Neural cell (in vitro differentiated cells): ENCODE measurements around the gene DEFB131B. TPM values are rescaled to one million over a fixed set of nuclear protein-coding genes. Genes with fewer than 3 reads are reported as not detected.
"Not testable (repeated sequence)": the region's sequence is repeated elsewhere in the genome, so short reads cannot be mapped to it uniquely, and the experiment has no call there.

Source experiments
- H2AFZ ChIP-seq: fragments of 200-600, 300-800 bp; sonication (generic), shearing (Covaris generic); 2 replicates; pipeline ENCODE4 v1.6.0; 2014; ENCODE audit warnings: low read depth, mild to moderate bottlenecking, antibody characterized with exemption, low read length, moderate library complexity
- H3F3A ChIP-seq: fragments of 200-600 bp; shearing (Covaris generic); 2 replicates; pipeline ENCODE4 v1.6.1; 2016; ENCODE audit warnings: mild to moderate bottlenecking, moderate library complexity, mixed read lengths, antibody characterized with exemption, low read length; ENCODE audit not compliant: insufficient read depth, poor library complexity, severe bottlenecking
- H3K27ac ChIP-seq: fragments of 200-600, 300-800 bp; sonication (generic), shearing (Covaris generic); 2 replicates; pipeline ENCODE4 v1.5.1; 2014; ENCODE audit warnings: mild to moderate bottlenecking, low read length, moderate library complexity
- H3K27me3 ChIP-seq: fragments of 300-800, 200-600 bp; sonication (generic), shearing (Covaris generic); 2 replicates; pipeline ENCODE4 v1.6.0; 2014; ENCODE audit warnings: mild to moderate bottlenecking, low read depth, low read length, moderate library complexity; ENCODE audit not compliant: insufficient read depth
- H3K36me3 ChIP-seq: fragments of 300-800, 200-600 bp; sonication (generic), shearing (Covaris generic); 2 replicates; pipeline ENCODE4 v1.5.1; 2014; ENCODE audit warnings: mild to moderate bottlenecking, antibody characterized with exemption, low read length, moderate library complexity; ENCODE audit not compliant: insufficient read depth
- H3K4me2 ChIP-seq: fragments of 300-800, 200-600 bp; sonication (generic), shearing (Covaris generic); 2 replicates; pipeline ENCODE4 v1.6.0; 2014; ENCODE audit warnings: mild to moderate bottlenecking, low read length
- H3K4me3 ChIP-seq: fragments of 300-800, 200-600 bp; sonication (generic), shearing (Covaris generic); 2 replicates; pipeline ENCODE4 v1.5.1; 2014; ENCODE audit warnings: mild to moderate bottlenecking, low read length, moderate library complexity
- H3K79me2 ChIP-seq: fragments of 200-600 bp; shearing (Covaris generic); replicated peaks from 2 replicates; pipeline ENCODE4 v1.6.0; 2014; ENCODE audit warnings: mild to moderate bottlenecking, low read length, moderate library complexity; ENCODE audit not compliant: insufficient read depth
- H3K9ac ChIP-seq: fragments of 300-800, 200-600 bp; sonication (generic), shearing (Covaris generic); 2 replicates; pipeline ENCODE4 v1.6.1; 2016; ENCODE audit warnings: mild to moderate bottlenecking, low read length, mixed read lengths
- H3K9me2 ChIP-seq: fragments of 200-600 bp; shearing (Covaris generic); 2 replicates; pipeline ENCODE4 v1.6.1; 2016; ENCODE audit warnings: mild to moderate bottlenecking, low read length, mixed read lengths; ENCODE audit not compliant: insufficient read depth
- H3K9me3 ChIP-seq: fragments of 200-600, 300-800 bp; sonication (generic), shearing (Covaris generic); 2 replicates; pipeline ENCODE4 v1.6.1; 2016; ENCODE audit warnings: mild to moderate bottlenecking, mixed run types, low read length, moderate library complexity, mixed read lengths
- H4K20me1 ChIP-seq: fragments of 200-600 bp; shearing (Covaris generic); 2 replicates; pipeline ENCODE4 v1.6.1; 2016; ENCODE audit warnings: mild to moderate bottlenecking, mixed run types; ENCODE audit not compliant: insufficient read depth
- CTCF ChIP-seq: fragments of 450-650 bp; IDR thresholded peaks from 2 replicates; pipeline ENCODE4 v1.5.1; 2014; ENCODE audit warnings: antibody characterized with exemption, mild to moderate bottlenecking, moderate library complexity; ENCODE audit not compliant: poor library complexity, severe bottlenecking
- polyA plus RNA-seq: library from polyadenylated mRNA; depleted of rRNA; stranded (reverse); fragments of >200 nt; gene quantifications from 2 replicates; pipeline ENCODE4 v1.2.3, GENCODE V29; 2014

DEFB131B gene
- polyA plus RNA-seq, 1 donor from 2014 or later: not detected

- H3K4me2 ChIP-seq, H3F3A ChIP-seq, H3K27ac ChIP-seq: not testable (repeated sequence)
These were observed 14.2 kb upstream of the DEFB131B start for GRCh38 chr11:71863978-71864627.

GRCh38 chr11:71867209-71867608 lies 11.0 kb upstream of the DEFB131B start:
- H3K27ac ChIP-seq, H3K36me3 ChIP-seq, H4K20me1 ChIP-seq, H3K9ac ChIP-seq, H2AFZ ChIP-seq, H3K4me3 ChIP-seq, H3K9me3 ChIP-seq, H3F3A ChIP-seq, H3K4me2 ChIP-seq, H3K27me3 ChIP-seq, H3K79me2 ChIP-seq, H3K9me2 ChIP-seq: not testable (repeated sequence)

More at GRCh38 chr11:71863978-71864627, 14.2 kb upstream of the DEFB131B start:
- H3K9me2 ChIP-seq, H3K79me2 ChIP-seq, H3K9ac ChIP-seq, H4K20me1 ChIP-seq, H3K9me3 ChIP-seq, H3K36me3 ChIP-seq, H3K27me3 ChIP-seq, H2AFZ ChIP-seq, H3K4me3 ChIP-seq: not testable (repeated sequence)
- TF ChIP-seq CTCF: peak; percentile 46

- not testable (repeated sequence) for H2AFZ ChIP-seq, H4K20me1 ChIP-seq, H3K79me2 ChIP-seq, H3K4me2 ChIP-seq, H3K4me3 ChIP-seq, H3F3A ChIP-seq, H3K9ac ChIP-seq, H3K9me2 ChIP-seq, H3K36me3 ChIP-seq, H3K27me3 ChIP-seq, H3K27ac ChIP-seq, H3K9me3 ChIP-seq
These were observed 8.3 kb upstream of the DEFB131B start for GRCh38 chr11:71869931-71870330.

- H3K9me3 ChIP-seq, H3K36me3 ChIP-seq: not testable (repeated sequence)
These were observed 7.6 kb upstream of the DEFB131B start for GRCh38 chr11:71870661-71871060.

GRCh38 chr11:71876262-71876661 lies 2.0 kb upstream of the DEFB131B start:
- H4K20me1 ChIP-seq, H3K36me3 ChIP-seq, H3K27me3 ChIP-seq, H3K27ac ChIP-seq, H3K4me2 ChIP-seq, H3K4me3 ChIP-seq, H2AFZ ChIP-seq, H3F3A ChIP-seq, H3K9me2 ChIP-seq, H3K79me2 ChIP-seq, H3K9ac ChIP-seq, H3K9me3 ChIP-seq: not testable (repeated sequence)

More at GRCh38 chr11:71870661-71871060, 7.6 kb upstream of the DEFB131B start:
- H4K20me1 ChIP-seq, H2AFZ ChIP-seq, H3K79me2 ChIP-seq, H3K27me3 ChIP-seq, H3K9ac ChIP-seq, H3K9me2 ChIP-seq, H3K27ac ChIP-seq, H3K4me2 ChIP-seq, H3K4me3 ChIP-seq, H3F3A ChIP-seq: not testable (repeated sequence)

- not testable (repeated sequence) for H3K9ac ChIP-seq, H3K36me3 ChIP-seq, H3K9me3 ChIP-seq, H3K4me2 ChIP-seq, H3K79me2 ChIP-seq, H2AFZ ChIP-seq, H3K27ac ChIP-seq, H3K4me3 ChIP-seq, H3F3A ChIP-seq, H3K27me3 ChIP-seq, H3K9me2 ChIP-seq, H4K20me1 ChIP-seq
These were observed 7.6 kb downstream of the DEFB131B start for GRCh38 chr11:71885806-71886205.

GRCh38 chr11:71888335-71889010 lies 10.2 kb downstream of the DEFB131B start:
- not testable (repeated sequence) for H3K79me2 ChIP-seq, H3K36me3 ChIP-seq, H4K20me1 ChIP-seq, H3K9me2 ChIP-seq, H3K4me3 ChIP-seq, H2AFZ ChIP-seq, H3F3A ChIP-seq, H3K27ac ChIP-seq, H3K4me2 ChIP-seq, H3K9ac ChIP-seq, H3K27me3 ChIP-seq, H3K9me3 ChIP-seq
